Left lung (tissue), 10 donors: ENCODE data around the gene FAM168A. TPM values are rescaled to one million over a fixed set of nuclear protein-coding genes. Genes with fewer than 3 reads are reported as not detected.
A peak's percentile ranks its signal among the peaks of the same experiment; 100 is the strongest.

Experiments
- ATAC-seq: fragments of 200-7000 bp; cut with Tn5 transposase; one replicate; pipeline ENCODE4 v1.9.1; 2020; ENCODE audit warnings: moderate library complexity
- DNase-seq, 4 donors: peaks; one replicate each; pipeline ENCODE4 v3.0.0-alpha.2; 2013 to 2020
- H3K27ac ChIP-seq, 2 donors: fragments of 200-600 bp; sonication (generic) in 1 of 2; one replicate each; pipeline versions ENCODE4 v1.5.0 to v1.8.0; 2020 to 2021
- H3K27me3 ChIP-seq, 2 donors: fragments of 200-600 bp; sonication (generic) in 1 of 2; one replicate each; pipeline versions ENCODE4 v1.5.0 to v1.8.0; 2020 to 2021
- H3K36me3 ChIP-seq, 2 donors: fragments of 200-600 bp; sonication (generic) in 1 of 2; one replicate each; pipeline versions ENCODE4 v1.5.0 to v1.8.0; 2020 to 2021
- H3K4me1 ChIP-seq, 2 donors: fragments of 200-600 bp; one replicate each; pipeline ENCODE4 v1.8.0; 2021
- H3K4me3 ChIP-seq, 2 donors: fragments of 200-600 bp; sonication (generic) in 1 of 2; one replicate each; pipeline versions ENCODE4 v1.5.0 to v1.8.0; 2020 to 2021; ENCODE audit warnings: mild to moderate bottlenecking in 1 of 2
- H3K9me3 ChIP-seq, 2 donors: fragments of 200-600 bp; sonication (generic) in 1 of 2; one replicate each; pipeline versions ENCODE4 v1.5.0 to v1.8.0; 2020 to 2021
- intact Hi-C, 2 donors: fragments of 100-400 bp; cut with DNase I; formaldehyde crosslinking; loops; one replicate each; pipeline versions ENCODE4 v1.11.2 to v1.14.2; 2022
- polyA plus RNA-seq, 6 donors: library from polyadenylated mRNA; unstranded; fragments of 120-200 nt; gene quantifications; one replicate each; pipeline ENCODE4 v1.2.1, GENCODE V29; 2013; ENCODE audit not compliant: insufficient read length in 6 of 6
- total RNA-seq, 2 donors: library from RNA; stranded (reverse); fragmentation: NEBNext Ultra II Directional; extraction: Animal tissue kit (Norgen Biotek cat#: 25700); gene quantifications; one replicate each; pipeline ENCODE4 v1.2.1, GENCODE V29; 2021
- TF ChIP-seq, protein P1 (sequence below), 2 donors: fragments of 200-600 bp; sonication (generic) in 1 of 2; IDR thresholded peaks; one replicate each; pipeline versions ENCODE4 v1.5.0 to v1.8.0; 2021; ENCODE audit warnings: antibody characterized with exemption in 2 of 2
- donor health status: DM: no; HTN: yes; CAD: no.
- donor health status: DM: no; HTN: no; CAD: no.

FAM168A gene
- total and polyA plus RNA-seq, 8 donors: 28.2 to 43.9 (median 41.6) TPM

DNA sequence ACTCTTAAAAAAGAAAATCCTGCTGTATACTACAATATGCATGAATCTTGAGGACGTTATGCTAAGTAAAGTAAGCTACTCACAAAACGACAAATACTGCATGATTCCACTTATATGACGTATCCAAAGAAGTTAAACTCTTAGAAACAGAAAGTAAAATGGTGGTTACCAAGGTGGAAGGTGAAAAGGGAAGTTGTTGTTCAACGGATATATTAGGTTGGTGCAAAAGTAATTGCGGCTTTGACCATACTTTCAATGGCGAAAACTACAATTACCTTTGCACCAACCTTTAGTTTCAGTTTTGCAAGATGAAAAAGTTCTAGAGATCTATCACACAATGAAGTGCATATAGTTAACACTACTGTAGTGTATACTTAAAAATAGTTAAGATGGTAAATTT lies 101.8 kb downstream of the FAM168A start:
- DNase-seq (no peak), ATAC-seq (no peak)
- Histone ChIP-seq H3K4me1 (peaks cover 0 to 7% of the 10 kb centered on the region in 2 donors), H3K27ac (no peak overlapping the region), H3K27me3 (no peaks in the 10 kb centered on the region), H3K9me3 (no peaks in the 10 kb centered on the region), H3K36me3 (no peaks in the 10 kb centered on the region), H3K4me3 (no peak overlapping the region)
- intact Hi-C loops: no loop called here
- TF ChIP-seq, protein P1, sequence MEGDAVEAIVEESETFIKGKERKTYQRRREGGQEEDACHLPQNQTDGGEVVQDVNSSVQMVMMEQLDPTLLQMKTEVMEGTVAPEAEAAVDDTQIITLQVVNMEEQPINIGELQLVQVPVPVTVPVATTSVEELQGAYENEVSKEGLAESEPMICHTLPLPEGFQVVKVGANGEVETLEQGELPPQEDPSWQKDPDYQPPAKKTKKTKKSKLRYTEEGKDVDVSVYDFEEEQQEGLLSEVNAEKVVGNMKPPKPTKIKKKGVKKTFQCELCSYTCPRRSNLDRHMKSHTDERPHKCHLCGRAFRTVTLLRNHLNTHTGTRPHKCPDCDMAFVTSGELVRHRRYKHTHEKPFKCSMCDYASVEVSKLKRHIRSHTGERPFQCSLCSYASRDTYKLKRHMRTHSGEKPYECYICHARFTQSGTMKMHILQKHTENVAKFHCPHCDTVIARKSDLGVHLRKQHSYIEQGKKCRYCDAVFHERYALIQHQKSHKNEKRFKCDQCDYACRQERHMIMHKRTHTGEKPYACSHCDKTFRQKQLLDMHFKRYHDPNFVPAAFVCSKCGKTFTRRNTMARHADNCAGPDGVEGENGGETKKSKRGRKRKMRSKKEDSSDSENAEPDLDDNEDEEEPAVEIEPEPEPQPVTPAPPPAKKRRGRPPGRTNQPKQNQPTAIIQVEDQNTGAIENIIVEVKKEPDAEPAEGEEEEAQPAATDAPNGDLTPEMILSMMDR (IDR thresholded peaks at IDR 0.05): no peak

DNA sequence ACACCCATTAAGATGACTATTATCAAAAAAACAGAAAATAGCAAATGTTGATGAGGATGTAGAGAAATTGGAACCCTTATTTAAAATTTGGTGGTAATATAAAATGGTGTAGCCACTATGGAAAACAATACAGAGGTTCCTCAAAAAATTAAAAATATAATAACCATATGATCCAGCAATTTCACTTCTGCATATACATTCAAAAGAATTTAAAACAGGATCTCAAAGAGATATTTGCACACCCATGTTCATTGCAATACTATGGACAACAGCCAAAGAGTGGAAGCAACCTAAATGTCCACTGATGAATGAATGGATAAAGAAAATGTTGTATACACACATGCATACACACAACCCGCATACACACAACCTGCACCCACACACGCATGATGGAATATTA lies 102.2 kb downstream of the FAM168A start:
- Histone ChIP-seq H3K36me3 (no peaks in the 10 kb centered on the region), H3K9me3 (no peaks in the 10 kb centered on the region), H3K27ac (no peak overlapping the region), H3K4me3 (no peak overlapping the region), H3K27me3 (no peaks in the 10 kb centered on the region), H3K4me1 (peaks cover 0 to 4% of the 10 kb centered on the region in 2 donors)
- intact Hi-C loops: no loop called here
- TF ChIP-seq, protein P1 (IDR thresholded peaks at IDR 0.05): no peak
- no peak for ATAC-seq
- no peak for DNase-seq

DNA sequence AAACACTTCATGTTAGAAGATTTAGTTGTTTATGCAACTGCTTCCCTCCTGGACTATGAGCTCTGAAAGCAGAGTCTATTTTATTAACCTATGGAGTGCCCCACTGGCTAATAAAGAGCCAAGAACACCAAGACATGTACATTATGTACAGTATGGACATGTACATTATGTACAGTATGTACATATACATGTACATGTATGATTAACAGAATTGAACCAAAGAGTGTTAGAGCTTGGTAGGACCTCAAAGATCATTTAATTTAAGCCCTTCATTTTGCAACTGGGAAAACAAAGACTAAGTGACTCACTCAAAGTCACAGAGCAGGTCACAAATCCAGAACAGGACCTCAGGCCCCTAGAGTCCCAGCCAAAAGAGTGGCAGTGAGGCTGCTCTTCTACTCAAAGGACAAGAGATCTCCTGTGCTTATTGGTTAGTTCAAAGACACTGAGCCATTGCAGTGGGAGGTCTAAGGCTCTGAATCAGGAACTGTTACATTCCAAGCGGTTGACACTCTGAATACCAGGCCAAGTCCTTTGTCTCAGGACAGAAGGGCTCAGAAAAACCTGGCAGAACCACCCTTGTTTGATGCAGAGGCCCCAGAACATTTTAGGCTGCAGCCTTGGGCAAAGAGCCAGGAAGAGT lies 103.8 kb downstream of the FAM168A start:
- TF ChIP-seq, protein P1 (IDR thresholded peaks at IDR 0.05): no peak
- Histone ChIP-seq H3K27me3 (no peaks in the 10 kb centered on the region), H3K27ac (no peak overlapping the region), H3K36me3 (no peaks in the 10 kb centered on the region), H3K4me3 (no peak overlapping the region), H3K9me3 (no peaks in the 10 kb centered on the region), H3K4me1 (peaks cover 0 to 3% of the 10 kb centered on the region in 2 donors)
- intact Hi-C loops: no loop called here
- DNase-seq: no peak
- ATAC-seq: peak; percentile 52

DNA sequence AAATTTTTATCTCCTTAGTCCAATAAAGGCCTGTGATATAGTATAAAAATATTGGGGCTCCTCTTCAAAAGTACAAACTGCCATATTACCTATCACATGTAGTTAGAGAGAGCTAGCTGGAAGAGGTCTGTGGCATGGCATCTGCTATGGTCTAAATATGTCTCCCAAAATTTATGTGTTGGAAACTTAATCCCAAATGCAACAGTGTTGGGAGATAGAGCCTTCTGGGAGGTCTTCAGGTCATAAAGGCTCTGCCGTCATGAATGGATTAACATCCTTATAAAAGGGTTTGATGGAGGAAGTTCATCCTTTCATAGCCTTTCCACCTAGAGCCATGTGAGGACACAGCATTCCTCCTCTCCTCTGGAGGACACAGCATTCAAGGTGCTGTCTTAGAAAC lies 116.3 kb downstream of the FAM168A start:
- H3K36me3 ChIP-seq: no peaks in the 10 kb centered on the region
- no peak for ATAC-seq
- H3K4me1 ChIP-seq: peaks cover 0 to 14% of the 10 kb centered on the region in 2 donors
- no peak for DNase-seq
- no peak overlapping the region for H3K27ac ChIP-seq
- peaks cover 0 to 16% of the 10 kb centered on the region in 2 donors for H3K9me3 ChIP-seq
- no peaks in the 10 kb centered on the region for H3K27me3 ChIP-seq
- no peak overlapping the region for H3K4me3 ChIP-seq
- intact Hi-C loops: no loop called here
- TF ChIP-seq, protein P1 (IDR thresholded peaks at IDR 0.05): no peak

DNA sequence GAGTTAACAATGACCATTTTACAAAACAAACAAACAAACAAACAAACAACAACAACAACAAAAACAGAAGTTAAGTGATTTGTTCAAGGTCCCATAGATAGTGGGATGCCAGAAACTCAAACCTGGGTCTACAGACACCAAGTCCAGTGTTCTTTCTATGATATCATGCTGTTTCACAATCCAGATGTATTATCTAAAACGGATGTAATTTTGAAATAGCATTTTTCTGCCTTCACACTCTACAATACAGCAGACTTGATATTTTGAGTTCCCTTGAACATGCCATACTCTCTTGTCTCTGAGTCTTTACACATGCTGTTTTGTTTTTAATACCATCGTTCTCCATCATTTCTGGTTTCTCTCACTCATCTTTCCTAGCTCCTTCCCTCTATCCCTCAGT lies 117.2 kb downstream of the FAM168A start:
- H3K36me3 ChIP-seq: no peaks in the 10 kb centered on the region
- peaks cover 0 to 14% of the 10 kb centered on the region in 2 donors for H3K4me1 ChIP-seq
- H3K27ac ChIP-seq: no peak overlapping the region
- no peaks in the 10 kb centered on the region for H3K27me3 ChIP-seq
- H3K9me3 ChIP-seq: peaks cover 0 to 16% of the 10 kb centered on the region in 2 donors
- TF ChIP-seq, protein P1 (IDR thresholded peaks at IDR 0.05): no peak
- intact Hi-C loops: no loop called here
- no peak overlapping the region for H3K4me3 ChIP-seq
- DNase-seq (peak in 2 of 4 donors; percentile 15 to 36), ATAC-seq (peak; percentile 41)
